ENCODE results near the gene DCPS.

DNA sequence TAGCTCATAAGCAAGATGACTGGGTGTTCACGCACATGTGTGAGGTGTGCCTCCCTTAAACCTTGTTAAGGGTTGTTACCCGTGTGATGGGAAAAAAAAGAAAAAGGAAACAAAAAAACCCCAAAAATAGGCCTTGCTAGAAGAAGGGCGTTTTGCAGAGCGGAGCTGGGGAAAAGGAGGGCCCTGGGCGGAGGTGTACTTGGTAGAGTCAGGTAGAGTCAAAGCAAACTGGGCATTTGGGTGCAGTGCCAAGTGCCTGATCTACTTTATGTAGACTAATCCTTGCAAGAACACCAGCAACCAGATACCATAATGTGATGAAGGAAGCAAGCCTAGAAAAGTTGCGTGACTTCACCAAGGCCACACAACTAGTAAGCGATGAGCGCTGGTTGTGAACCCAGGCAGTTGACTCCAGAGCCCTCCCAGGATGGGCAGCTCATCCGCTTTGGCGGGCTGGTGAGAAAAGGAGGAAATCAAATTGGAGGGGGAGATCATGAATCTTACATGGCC lies 22.1 kb upstream of the DCPS start:
- TF ChIP-seq POLR2A (IDR thresholded peaks at IDR 0.05; ENCODE audit: low read depth, low read length): no peak
- no peak for TF ChIP-seq SPI1 (IDR thresholded peaks at IDR 0.05; ENCODE audit: low read depth, low read length)
- no peak for TF ChIP-seq POLR2AphosphoS5 (IDR thresholded peaks at IDR 0.05; ENCODE audit: low read depth, low read length)

Measured in GM12891 (cell line).